GM18505 (cell line): ENCODE results near the gene TLN1.

Experiments
- ATAC-seq: cut with Tn5 transposase; IDR thresholded peaks from one replicate; pipeline ENCODE4 v1.9.1; 2021; ENCODE audit not compliant: unreplicated experiment
- POLR2A ChIP-seq: IDR thresholded peaks from 4 replicates; pipeline ENCODE4 v1.6.1; 2011; ENCODE audit warnings: borderline replicate concordance; ENCODE audit not compliant: insufficient read depth, insufficient read length; ENCODE audit errors: extremely low read depth

Gene TLN1

DNA sequence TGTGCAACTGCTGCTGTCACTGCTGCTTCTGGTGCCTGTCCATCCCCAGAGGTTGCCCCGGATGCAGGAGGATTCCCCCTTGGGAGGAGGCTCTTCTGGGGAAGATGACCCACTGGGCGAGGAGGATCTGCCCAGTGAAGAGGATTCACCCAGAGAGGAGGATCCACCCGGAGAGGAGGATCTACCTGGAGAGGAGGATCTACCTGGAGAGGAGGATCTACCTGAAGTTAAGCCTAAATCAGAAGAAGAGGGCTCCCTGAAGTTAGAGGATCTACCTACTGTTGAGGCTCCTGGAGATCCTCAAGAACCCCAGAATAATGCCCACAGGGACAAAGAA lies 58.0 kb downstream of the TLN1 start:
- no peak for ATAC-seq
- no peak for TF ChIP-seq POLR2A

- no peak for ATAC-seq
- TF ChIP-seq POLR2A = no peak
These were observed 58.6 kb downstream of the TLN1 start, which contains the start of gene CA9 for GRCh38 chr9:35673132-35674024. CA9 (plus strand) TSS chr9:35673928; CDS start chr9:35673960, 32 bp downstream.

GRCh38 chr9:35669331-35670145 lies 62.5 kb downstream of the TLN1 start:
- no peak for TF ChIP-seq POLR2A
- no peak for ATAC-seq

DNA sequence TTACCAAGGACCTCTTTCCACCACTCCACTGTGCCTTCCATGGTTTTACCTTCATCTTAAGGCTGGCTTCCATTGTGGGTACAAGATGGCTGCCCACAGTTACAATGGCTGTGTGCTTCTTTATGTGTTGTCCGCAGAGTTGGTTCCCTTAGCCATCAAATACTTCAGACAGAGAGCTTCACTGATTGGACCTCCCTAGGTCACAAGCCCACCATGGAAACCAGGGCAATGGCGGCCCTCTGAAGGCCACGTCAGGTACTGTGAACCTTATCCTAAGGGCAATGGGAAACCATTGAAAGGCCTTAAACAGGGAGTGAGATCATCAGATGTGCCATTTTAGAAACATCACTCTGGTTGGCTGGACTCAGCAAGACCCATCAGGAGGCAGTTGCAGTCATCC lies 64.1 kb downstream of the TLN1 start:
- no peak for ATAC-seq
- no peak for TF ChIP-seq POLR2A

DNA sequence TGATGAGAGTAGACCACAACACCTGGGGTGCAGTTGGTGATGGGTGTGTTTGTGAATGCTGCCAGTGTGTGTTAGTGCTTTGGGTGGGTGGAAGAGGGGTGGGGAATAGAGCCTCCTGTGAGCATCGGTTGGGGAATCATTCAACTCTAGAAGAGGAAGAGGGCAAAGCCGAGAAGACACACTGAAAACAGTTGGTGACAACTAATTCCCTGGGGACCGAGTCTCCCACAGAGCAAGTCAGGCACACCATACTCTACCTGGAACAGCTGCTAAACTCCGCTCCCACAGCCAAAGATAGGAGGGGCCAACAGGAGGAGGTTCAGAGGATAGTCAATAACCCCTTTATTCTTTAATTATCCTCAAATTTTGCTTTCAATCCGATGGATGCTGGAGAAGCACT lies 65.4 kb downstream of the TLN1 start:
- no peak for TF ChIP-seq POLR2A
- no peak for ATAC-seq

DNA sequence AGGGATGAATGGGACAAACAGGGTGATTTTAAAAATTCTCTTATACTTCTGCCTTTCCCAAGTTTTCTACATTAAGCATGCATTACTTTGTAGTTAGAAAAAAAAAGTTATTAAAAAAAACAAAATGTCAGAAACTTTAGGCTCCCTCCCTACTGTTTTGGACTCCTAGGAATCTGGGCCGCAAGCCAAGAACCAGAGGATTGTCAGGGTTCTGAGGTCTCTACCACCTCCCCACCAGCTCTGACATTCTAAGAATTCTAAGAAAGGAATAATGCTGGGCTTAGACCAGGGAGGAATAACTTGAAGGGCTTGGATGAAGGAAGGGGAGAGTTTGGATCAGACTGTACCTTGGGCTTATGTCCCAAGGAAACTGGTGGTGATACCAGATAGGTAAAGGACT lies 66.0 kb downstream of the TLN1 start:
- TF ChIP-seq POLR2A = no peak
- no peak for ATAC-seq

DNA sequence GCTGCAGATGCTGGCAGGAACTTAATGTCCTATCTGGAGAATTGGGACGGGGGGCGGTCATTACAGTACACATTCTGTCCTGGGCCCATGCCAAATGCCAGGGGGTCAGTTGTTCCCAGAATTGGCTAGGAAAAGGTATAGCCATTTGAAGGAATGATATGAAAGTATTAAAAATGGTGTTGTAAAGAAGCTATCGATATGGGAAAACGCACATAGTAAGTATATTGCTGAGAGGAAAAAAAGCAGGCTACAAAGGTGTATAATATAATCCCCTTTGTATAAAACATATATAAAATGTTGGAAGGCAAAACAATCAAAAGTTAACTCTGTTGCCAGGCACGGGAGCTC lies 66.5 kb downstream of the TLN1 start:
- no peak for TF ChIP-seq POLR2A
- no peak for ATAC-seq

DNA sequence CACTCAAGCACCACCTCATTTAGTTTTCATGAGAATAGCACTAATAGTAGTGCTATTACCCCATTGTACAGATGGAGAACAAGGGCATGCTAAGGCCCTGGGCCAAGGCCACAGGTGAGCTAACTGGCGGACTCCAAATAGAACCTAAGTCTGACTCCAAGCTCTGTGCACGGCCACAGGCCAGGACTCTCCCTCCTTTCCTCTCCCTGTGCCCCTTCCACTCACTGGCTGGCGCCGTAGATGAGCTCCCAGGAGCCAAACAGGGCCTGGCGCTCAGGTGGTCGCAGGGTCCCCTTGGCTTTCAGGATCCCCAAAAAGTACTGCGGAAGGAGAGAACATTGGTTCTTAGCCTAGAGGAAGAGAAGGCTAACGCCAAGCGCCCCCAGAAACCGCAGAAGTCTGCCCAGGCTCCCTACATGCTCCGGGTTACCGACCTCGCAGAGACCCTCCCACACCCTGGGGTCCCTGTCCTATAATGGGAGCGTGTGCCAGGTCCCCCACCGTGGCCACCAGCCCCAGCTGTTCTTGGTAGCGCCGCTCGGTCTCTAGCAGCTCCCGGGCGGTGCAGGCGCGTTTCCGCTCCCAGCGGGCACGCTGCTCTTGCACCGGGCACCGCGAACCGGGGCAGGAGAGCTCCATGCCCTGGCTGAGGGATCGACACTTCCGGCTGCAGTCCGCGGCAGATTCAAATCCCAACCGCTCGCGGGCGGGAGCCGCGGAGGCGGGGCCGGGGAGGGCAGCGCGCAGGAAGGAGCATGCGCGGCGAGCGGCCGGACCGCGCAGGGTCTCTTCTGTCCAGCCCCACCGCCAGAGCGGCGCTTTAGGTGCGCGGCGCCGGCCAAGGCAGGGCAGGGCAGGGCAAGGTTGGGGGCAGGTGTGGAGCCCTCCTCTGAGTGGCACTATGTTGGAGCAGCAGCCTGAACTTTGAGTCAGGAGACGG lies 67.2 kb downstream of the TLN1 start, which contains the start of gene ARHGEF39:
TSS of gene ARHGEF39 (minus strand) at position 665 of the 940 bp plus-strand sequence. CDS start at position 639, 26 bp downstream.
- TF ChIP-seq POLR2A = peak; percentile 68
- ATAC-seq = peak; percentile 67

DNA sequence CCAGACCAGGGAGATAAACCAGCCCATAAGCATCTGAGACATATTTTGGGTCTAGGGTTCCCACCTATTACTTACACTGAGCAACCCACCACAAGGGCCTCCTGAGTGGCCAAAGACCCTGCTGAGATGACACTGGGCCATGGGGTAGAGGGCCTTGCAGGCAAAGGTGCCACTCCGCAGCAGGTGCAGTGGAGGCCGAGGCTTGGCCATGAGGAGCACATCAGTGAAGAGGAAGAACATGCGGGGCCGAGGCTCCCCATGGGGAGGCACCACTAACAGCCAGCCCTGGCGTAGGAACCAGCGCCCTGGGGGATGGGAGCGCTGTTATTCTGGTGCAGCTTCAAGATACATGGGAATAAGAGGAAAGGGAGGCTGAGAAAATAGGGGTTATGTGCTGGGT lies 69.6 kb downstream of the TLN1 start:
- TF ChIP-seq POLR2A = no peak
- ATAC-seq = no peak

- ATAC-seq = no peak
- TF ChIP-seq POLR2A = peak; percentile 32
These were observed 70.1 kb downstream of the TLN1 start for GRCh38 chr9:35661756-35662350.

DNA sequence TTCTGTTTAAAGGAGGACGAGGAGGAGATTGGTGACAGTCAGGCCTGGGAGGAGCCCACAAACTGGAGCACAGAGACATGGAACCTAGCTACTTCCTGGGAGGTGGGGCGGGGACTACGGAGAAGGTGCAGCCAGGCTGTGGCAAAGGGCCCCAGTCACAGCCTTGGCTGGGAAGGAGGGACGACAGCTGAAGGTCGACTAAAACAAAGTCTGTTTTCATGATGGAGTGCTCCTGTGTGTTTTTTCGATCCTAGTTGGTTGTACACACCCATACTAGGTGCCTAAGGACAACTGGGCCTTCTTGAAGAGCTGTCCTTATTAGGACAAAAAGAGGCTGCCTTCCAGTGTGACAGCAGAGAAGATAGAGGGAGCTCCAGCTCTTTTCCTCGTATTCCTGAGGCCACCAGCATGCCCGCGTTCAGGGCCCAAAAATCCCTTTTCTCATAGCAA lies 71.0 kb downstream of the TLN1 start:
- ATAC-seq = no peak
- no peak for TF ChIP-seq POLR2A

DNA sequence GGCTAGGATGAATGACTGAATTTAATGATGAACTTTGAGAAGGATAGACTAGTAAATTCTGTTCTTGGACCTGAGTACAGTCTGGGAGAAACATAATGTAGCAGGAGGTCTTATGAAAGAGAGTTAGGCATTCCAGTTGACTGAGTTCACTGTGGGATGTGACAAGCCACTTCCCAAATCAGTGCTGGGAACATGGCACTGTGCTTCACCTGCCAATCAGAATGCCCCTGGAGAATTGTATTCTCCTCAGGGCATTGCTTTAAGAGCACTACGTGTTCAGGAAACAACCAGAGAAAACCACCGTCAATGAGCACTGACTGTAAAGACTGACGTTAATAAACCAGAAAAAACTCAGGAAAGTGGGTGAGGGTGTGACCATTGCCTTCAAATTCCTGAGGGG lies 72.7 kb downstream of the TLN1 start:
- TF ChIP-seq POLR2A = no peak
- no peak for ATAC-seq

GRCh38 chr9:35658968-35659220 lies 73.1 kb downstream of the TLN1 start:
- ATAC-seq = no peak

More at GRCh38 chr9:35658968-35659220, 73.1 kb downstream of the TLN1 start:
- TF ChIP-seq POLR2A = no peak
